Kidney glomerular epithelial cell (primary cell): ENCODE measurements around the gene IQCN.

ENCODE experiments used
- DNase-seq: peaks from one replicate; lab custom pipeline; 2025; lab: John Stamatoyannopoulos, UW

Gene IQCN

DNA sequence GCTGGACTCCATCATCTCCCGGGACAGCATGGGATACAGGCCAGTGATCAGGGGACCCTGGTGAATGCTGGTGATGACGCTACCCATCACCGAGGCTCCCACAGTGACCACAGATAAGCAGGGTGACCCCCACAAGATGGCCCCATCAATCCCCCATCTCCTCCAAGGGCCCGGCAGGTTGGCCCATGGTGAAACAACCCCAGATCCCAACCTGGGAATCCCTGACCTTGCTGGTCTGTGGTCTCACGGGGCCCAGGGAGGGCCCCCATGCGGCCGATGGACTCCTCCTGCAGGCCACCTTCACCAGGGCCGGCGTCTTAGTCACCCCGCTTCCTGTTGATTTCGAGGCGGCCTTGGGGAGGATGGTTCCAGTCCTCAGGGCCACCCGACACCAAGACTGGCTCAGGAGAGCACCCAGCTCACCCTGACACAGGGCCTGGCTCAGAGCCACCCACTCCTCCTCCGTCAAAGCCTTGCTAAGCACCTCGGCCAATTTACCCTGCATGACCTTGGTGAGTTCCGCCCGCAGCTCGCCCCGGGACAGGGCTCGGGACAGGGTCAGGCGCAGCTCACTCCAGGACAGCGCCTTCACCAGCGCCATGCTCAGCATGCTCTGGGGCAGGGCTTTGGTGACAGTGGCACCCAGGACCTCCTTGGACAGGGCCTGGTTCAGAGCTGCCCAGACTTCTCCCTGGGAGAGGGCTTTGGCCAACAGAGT, 10.0 kb downstream of the IQCN start:
- no peak for DNase-seq

DNA sequence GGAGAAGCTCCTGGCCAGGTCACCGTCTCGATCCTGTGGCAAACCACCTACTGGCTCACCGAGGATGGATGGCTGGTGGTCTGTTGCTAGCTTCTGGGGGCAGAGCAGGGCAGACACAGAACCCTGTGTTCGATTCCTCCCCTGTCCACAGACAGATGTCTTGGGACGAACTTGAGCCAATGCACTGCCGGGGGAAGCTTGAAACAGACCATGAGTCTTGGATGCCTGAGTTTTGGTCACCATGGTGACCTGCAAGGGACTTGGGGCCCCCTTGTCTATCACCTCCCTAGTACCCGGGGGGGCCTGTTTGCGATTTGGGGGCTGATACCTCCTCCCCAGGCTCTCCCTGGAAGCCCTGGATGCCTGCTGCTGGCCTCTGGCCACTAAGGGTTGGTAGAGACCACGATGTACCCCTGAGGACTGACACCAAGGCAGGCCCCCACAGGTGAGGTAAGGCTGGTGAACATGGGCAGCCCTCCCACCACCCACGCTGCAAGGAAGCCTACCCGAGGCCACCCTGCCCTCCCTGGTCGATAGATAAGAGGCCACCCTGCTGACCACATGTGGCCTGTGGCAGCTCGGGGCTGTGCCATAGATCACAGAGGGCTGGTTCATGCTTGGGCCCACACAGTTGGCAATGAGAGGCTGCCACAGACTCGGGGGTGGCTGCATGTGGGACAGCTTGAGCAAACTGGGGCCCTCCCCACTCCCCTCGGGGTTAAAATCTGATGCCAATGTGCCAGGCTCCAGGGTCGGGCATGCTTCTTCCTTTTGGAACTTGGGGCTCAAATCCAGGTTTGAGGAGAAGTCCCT, 10.7 kb downstream of the IQCN start:
- DNase-seq: no peak

DNA sequence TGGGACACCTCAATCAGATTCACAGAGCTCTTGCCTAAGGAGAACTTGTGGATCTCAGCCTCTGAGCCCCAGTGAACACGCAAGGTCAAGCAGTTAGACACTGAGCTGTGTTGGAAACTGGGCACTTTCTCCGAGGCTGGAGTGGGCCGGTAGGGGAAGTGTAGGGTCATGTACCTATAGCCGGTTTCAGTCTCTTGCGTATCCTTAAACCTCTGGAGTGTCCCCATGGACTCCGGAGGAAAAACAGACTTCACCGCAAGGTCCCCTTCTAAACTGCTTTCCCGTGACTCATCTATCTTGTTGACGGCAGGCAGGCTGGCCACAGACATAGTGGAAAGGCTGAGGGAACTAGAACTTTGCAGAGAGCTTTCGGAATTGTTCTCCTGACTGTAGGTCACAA, 11.3 kb downstream of the IQCN start:
- DNase-seq: no peak

DNA sequence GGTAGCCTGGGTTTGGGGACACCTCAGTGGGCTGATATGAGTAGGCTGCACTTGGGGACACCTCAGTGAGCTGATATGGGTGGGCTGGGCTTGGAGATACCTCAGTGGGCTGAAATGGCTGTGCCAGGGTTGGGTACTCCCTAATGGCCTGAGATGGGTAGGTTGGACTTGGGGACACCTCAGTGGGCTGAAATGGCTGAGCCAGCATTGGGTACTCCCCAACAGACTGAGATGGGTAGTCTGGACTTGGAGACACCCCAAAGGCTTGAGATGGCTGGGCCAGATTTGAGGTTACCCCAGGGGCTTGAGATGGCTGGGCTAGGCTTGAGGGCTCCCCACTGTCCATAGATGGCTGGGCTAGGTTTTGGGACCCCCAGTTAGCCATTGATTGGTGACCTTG, 12.1 kb downstream of the IQCN start:
- DNase-seq: no peak

DNA sequence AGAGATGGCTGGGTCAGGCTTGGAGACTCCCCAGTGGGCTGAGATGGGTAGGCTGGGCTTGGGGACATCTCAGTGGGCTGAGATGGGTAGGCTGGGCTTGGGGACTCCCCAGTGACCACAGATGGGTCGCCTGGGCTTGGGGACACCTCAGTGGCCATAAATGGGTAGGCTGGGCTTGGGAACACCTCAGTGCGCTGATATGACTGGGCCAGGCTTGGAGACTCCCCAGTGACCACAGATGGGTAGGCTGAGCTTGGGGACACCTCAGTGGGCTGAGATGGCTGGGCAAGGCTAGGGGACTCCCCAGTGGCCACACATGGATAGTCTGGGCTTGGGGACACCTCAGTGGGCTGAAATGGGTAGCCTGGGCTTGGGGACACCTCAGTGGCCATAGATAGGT, 12.8 kb downstream of the IQCN start:
- DNase-seq: no peak

DNA sequence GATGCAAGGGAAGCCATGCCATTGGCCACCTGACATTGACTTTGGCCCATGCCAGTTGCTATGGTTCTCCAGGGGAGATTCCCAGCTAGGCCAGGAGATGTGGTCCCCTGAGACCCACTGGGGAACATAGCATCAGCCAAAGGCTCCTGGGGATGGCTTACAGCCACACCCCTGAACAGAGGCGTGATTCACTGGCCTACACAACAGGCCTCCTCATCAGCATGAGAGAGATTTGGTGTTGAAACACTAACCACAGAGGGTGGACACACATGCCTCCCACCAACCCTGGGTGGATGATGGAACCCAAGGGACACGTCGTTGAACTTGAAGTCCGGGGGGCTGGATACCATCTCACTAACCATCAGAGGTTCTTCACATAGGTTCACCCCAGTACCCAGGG, 14.4 kb downstream of the IQCN start:
- DNase-seq: no peak

DNA sequence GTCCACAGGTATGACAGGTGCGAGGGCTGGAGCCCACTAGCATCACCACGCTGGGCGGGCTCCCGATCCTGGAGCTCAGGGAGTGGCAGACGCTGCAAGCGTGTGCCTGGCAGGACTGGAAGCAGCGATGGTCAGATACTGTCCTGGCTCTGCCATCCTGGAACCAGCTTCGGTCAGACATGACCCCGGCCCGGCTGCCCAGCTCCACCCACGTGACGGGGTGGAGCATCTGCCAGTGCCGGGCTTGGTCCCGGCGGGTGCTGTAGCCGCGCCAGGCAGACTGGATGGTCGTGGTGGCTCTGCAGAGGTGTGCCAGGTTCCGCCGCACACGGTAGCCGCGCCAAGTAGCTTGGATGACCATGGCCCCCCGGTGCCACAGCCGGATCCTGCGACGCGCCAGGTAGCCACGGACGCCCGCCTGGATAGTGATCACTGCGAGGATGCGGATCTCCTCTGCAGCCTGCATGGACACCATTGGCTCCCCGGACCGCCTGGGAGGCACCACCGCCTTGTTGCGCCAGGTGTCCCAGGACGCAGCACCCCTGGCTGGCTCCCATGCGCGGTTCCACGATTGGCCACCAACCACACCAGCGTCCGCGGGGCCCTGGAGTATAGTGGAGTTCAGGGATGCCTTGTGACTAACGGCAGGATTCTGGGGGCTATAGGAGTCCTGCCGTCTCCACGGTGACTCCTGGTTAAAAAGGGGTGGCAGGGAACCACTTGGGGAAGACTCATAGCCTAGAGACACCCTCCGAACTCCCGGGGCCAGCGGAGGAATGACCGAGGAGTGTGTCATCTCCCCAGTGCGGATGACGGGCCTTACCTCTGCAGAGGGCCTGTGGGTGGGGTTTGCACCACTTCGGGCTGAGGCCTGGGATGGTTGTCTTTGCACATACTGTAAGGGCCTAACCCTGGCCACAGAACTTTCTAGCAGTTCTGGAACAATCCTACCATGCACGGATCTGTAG, 16.5 kb downstream of the IQCN start:
- DNase-seq: no peak

DNA sequence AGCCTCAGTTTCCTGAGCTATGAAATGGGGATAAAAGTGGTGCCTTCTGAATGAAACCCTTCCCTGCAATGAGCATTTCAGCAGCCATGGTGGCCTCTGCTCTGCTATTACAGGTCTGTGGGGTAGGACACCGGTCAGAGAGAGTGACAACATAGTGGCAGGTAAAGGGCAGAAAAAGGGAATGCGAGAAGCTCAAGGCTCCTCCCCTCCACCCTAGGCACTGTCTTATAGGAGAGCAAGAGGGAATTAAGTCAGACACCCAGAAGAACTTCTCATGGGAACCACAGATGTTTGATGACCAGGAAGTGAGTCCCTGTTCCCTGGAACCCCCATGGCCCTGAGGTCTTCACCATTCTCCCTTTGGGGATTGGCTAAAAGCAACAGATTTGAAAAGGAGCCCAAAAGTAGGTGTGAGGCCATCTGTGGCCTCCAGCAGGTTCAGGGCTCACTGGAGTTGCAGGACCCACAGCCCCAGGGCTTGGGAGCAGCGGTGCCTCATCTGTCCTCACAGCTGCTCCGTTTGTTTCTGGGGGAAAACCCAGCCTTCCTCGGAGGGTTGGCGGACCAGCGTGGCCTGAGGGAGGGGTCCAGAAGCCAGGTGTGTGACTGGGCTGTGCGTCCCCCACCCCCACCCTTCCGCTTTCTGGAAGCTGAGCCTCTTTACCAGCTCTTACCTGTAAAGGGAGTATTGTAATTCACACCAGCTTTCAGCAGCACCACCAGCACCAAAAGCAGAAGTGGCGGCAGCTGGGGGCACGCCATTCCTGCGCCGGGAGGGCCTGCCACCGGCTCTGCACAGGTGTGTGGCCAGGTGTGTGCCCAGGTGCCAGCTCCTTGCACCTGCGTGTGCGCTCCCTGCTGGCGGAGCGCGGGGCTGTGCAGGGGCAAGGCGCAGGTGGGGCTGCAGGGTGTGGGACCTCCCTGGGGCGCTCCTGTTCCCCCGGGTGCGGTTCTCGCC, 19.4 kb downstream of the IQCN start:
- DNase-seq: no peak

DNA sequence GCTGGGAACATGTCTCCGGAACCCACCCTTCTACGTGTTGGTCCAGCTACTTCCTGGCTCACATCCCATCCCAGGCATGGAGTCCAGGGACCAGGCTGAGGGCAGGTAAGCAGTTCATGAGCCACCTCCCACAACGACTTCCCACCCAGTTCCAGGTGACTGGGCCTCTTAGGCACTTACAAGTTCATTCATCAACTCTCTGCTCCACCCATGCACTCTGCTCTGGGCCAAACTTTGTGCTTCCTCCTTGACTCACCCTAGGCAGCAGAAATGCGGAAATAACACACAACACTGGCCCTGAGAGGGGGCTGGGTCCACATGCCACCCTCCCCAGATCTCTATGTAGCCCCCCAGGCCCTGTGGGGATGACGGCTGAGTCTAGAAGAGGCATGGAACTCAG, 20.5 kb downstream of the IQCN start:
- DNase-seq: no peak

DNA sequence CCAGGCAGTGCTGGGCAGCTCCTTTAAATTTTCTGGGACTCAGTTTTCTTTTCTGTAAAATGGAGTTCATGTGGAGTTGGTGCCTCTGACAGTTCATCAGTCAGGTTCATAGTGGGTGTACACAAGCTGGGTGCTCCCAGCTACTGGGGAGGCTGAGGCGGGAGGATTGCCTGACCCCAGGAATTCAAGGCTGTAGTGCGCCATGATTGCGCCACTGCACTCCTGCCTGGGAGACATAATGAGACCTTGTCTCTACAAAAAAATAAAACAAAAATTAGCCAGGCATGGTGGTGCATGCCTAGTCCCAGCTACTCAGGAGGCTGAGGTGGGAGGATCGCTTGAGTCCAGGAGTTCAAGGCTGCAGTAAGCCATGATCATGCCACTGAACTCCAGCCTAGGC, 21.1 kb downstream of the IQCN start:
- DNase-seq: no peak

DNA sequence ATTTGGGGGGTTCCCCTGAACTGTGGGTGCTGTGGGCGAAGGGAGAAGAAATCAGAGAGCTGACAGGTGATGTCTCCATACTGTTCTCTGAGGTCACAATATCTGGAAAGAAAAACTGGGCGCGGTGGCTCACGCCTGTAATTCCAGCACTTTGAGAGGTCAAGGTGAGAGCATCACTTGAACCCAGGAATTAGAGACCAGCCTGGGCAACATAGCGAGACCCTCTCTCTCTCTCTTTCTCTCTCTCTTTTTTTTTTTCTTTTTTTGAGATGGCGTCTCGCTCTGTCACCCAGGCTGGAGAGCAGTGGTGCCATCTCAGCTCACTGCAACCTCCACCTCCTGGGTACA, 21.9 kb downstream of the IQCN start:
- DNase-seq: no peak

DNA sequence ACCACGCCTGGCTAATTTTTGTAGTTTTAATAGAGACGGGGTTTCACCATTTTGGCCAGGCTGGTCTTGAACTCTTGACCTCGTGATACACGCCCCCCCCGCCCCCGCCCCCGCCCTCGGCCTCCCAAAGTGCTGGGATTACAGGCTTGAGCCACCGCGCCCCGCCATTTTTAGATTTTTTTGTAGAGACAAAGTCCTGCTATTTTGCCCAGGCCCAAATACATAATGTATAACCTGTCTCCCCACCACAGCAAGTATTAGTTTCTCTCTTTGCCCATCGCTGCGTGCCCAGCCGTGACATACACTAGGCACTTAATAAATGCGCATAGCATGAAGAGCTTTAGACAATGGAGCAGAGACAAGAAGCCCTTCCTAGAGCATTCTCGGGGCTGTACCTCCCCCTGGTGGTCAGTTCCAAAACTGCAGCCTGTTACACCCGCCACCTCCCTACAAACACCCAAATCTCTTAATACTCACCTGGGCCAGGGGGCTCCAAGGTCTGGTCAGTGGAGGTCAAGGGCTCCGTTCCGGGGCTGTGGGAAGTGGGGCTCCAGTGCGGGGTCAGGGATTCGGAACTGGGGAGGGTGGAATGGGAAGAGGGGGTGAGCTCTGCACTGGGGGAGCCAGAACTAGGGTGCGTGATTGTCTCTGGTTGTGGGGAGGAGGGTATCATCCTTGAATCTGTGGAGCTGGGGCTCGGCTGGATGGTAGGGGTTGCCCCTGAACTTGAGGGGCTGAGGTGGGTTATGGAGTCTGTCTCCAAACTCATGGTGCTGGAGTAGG, 22.5 kb downstream of the IQCN start:
- peak; percentile 29 for DNase-seq

DNA sequence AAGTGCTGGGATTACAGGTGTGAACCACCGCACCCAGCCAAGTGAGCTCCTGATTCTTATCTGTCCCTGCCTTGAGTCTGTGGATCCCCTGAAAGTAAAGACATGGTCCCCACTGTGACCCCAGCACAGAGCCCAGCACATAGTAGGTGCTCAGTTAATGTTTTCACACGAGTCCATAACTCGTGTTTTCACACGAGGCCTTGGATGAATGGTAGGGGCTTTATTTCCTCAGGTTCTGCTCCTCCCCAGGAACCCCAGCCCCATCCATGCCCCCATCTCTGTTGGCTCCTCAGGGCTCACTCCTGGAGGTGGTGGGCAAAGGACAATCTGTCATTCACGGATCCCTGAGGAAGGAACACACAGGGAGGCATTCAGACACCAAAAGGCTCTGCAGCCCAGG, 24.4 kb downstream of the IQCN start:
- no peak for DNase-seq

DNA sequence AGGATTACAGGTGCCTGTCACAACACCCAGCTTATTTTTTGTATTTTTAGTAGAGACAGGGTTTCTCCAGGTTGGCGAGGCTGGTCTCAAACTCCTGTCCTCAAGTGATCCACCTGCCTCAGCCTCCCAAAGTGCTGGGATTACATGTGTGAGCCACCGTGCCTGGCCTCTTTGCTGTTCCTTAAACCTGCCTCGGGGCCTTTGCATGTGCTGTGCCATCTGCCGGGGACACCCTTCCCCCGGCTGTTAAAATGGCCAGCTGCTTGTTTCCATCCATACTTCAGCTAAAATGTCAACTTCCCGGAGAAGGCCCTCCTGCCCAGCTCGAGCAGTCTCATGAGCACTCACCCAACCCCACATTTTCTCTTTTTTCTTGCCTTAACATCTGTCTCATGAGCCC, 29.0 kb downstream of the IQCN start:
- DNase-seq: no peak

DNA sequence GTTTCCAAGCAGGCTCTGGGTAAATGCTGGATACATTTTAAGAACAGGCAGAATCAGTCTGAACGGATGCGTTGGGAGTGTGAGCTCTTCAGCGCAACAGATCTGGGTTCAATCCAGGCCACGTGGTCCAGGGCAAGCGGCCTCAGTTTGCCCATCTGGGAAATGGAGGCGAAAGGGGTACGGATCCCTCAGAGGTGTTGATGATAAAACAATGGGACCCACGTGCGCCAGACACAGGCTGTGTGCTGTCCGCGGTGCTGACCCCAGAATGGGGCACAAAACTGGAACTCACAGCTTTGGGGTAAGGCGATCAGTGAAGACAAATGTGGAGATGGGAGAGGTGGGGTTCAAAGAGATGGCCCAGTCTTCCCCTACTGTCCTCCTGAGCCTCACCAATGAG, 34.9 kb downstream of the IQCN start:
- DNase-seq: no peak

DNA sequence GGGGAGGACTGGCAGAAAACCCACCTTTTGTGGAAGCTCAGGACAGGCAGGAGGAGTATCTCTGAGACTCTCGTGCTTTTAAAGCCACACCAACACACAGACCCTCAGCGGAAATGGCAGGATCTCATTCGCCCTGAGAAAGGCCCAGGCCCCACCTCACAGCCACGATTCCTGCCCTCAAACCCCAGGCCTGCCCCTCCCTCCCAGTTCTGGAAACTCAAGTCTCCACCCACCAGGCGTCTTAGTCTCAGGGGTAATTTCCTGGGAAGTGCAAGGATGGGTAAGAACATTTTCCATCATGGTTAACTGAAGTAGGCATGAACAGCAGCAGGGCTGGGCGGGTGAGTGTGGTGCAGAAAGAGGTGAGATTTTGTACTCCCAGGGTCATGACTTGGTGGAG, 40.1 kb downstream of the IQCN start:
- DNase-seq: no peak

DNA sequence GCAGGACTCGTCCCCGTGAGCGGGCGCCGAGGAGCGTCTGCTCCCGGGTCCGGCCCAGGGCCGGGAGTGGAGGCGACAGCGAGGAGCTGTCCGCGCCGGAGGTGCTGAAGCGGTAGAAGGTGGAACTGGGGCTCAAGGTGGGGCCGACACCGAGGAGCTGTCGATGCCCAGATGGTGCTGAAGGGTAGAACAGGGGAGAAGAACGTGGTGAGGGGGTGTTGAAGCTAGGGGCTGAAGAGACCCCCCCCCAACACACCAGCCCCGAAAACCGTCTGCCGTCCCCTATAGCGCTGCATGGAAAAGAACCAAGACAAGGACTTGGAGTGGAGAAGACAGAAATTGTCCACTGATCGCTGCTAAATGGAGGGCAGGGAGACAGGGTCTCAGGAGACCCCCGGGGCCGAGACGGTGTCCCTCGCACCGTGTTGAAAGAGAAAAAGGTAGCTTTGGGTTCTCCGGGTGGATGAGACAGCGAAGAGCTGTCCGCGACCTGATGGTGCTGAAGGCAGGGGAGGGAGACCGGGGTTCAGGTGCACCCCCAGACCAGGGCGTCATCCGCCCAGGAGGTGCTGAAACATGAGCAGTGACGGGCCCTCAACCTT, 40.9 kb downstream of the IQCN start:
- peak; percentile 4 for DNase-seq

DNA sequence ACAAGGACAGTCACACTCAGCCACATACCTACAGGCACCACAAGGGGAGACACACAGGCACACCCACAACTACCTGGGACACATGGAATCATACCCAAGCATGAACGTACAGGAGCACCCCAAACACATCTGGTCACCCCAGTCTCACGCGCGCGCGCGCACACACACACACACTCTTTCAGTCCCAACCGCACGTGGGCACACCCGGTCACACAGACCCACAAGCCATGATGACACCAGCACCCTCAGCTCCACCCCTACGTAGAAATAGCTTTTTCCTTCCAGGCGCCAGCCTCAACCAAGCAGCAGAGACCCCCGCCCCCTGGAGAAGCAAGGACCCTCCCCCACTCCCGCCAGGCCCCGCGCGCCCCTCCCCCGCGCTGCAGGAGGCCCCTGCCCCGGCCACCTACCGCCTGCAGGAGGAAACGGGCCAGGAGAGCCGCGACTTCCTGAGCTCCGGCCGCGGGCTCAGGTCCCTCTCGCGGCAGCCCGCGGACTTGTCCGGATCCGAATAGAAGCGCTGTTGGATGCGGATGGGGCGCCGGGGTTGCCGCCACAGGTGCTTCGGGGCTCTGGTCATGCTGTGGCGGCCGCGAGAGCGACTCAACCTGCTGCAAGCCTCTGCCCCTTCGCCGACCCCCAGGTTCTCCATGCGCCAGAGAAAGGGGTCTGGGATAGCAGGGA, 41.6 kb downstream of the IQCN start:
- no peak for DNase-seq

DNA sequence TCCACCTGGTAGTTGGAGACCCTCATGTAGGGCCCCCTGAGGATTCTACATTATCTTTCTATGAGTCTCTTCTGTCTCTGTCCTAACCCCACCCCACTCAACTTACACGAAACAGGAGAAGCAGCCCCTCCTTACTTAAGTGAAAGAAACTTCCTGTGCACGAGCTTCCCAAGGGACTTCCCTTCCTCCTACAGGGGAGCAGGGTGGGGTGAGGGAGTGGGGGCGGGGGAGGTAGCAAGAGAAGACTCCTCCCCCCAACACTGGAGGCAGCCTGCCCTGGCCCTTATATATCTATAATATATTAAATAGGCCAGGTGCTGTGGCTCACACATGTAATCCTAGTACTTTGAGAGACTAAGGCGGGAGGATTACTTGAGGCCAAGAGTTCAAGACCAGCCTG, 42.5 kb downstream of the IQCN start:
- no peak for DNase-seq
